Liver (tissue), 3 donors: ENCODE results near the gene PPFIBP2.

Experiments
- CTCF ChIP-seq: fragments of 150-350 bp; IDR thresholded peaks from 2 replicates; pipeline ENCODE4 v1.5.1; 2017; ENCODE audit warnings: improper control_type of control experiment, low read depth, low read length; ENCODE audit not compliant: missing input control
- FOXA1 ChIP-seq: IDR thresholded peaks from 2 replicates; pipeline ENCODE4 v1.6.1; 2016; ENCODE audit warnings: antibody characterized with exemption
- RAD21 ChIP-seq, 2 donors: IDR thresholded peaks; 2 replicates each; pipeline ENCODE4 v1.6.1; 2016; ENCODE audit warnings: antibody characterized with exemption in 2 of 2, mild to moderate bottlenecking in 2 of 2
- REST ChIP-seq: IDR thresholded peaks from 2 replicates; pipeline ENCODE4 v1.6.1; 2016; ENCODE audit warnings: antibody characterized with exemption, mild to moderate bottlenecking
- SP1 ChIP-seq: IDR thresholded peaks from 2 replicates; pipeline ENCODE4 v1.6.1; 2018; ENCODE audit warnings: antibody characterized with exemption, mild to moderate bottlenecking
- TAF1 ChIP-seq: conservative IDR thresholded peaks from 2 replicates; pipeline ENCODE4 v1.6.1; 2016; ENCODE audit warnings: antibody characterized with exemption, mild to moderate bottlenecking
- YY1 ChIP-seq: IDR thresholded peaks from 2 replicates; pipeline ENCODE4 v1.6.1; 2016; ENCODE audit warnings: antibody characterized with exemption, mild to moderate bottlenecking
- TF ChIP-seq, protein P1 (sequence below): IDR thresholded peaks from 2 replicates; pipeline ENCODE4 v1.6.1; 2016; ENCODE audit warnings: antibody characterized with exemption
- donor health status: healthy.
- donor health status: healthy.

GRCh38 chr11:7632211-7632610 is 118.4 kb downstream of the PPFIBP2 start:
- TF ChIP-seq CTCF: no peak
- TF ChIP-seq, protein P1, sequence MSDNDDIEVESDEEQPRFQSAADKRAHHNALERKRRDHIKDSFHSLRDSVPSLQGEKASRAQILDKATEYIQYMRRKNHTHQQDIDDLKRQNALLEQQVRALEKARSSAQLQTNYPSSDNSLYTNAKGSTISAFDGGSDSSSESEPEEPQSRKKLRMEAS: no peak
- TF ChIP-seq SP1: no peak
- TF ChIP-seq TAF1: no peak
- no peak for TF ChIP-seq REST
- no peak for TF ChIP-seq RAD21 (IDR thresholded peaks at IDR 0.05)
- TF ChIP-seq YY1: no peak
- no peak for TF ChIP-seq FOXA1
